ENCODE data around the gene ELF3. TPM values are rescaled to one million over a fixed set of nuclear protein-coding genes. Genes with fewer than 3 reads are reported as not detected.
"Not testable (repeated sequence)": the region's sequence is repeated elsewhere in the genome, so short reads cannot be mapped to it uniquely, and the experiment has no call there.

ELF3 gene
- total RNA-seq, 1 donor from 2014 or later, result 4.8 TPM

GRCh38 chr1:202016811-202017748, 6.7 kb downstream of the ELF3 start:
- peaks cover 10% of the 10 kb centered on the region for H3K27me3 Mint-ChIP-seq
- no peak overlapping the region for H3K4me3 Mint-ChIP-seq
- no peak overlapping the region for H3K27ac Mint-ChIP-seq
- DNase-seq (no peak), ATAC-seq (ENCODE audit: low read depth) (no peak)
- H3K9me3 Mint-ChIP-seq, result no peaks in the 10 kb centered on the region
- TF ChIP-seq, protein P1, sequence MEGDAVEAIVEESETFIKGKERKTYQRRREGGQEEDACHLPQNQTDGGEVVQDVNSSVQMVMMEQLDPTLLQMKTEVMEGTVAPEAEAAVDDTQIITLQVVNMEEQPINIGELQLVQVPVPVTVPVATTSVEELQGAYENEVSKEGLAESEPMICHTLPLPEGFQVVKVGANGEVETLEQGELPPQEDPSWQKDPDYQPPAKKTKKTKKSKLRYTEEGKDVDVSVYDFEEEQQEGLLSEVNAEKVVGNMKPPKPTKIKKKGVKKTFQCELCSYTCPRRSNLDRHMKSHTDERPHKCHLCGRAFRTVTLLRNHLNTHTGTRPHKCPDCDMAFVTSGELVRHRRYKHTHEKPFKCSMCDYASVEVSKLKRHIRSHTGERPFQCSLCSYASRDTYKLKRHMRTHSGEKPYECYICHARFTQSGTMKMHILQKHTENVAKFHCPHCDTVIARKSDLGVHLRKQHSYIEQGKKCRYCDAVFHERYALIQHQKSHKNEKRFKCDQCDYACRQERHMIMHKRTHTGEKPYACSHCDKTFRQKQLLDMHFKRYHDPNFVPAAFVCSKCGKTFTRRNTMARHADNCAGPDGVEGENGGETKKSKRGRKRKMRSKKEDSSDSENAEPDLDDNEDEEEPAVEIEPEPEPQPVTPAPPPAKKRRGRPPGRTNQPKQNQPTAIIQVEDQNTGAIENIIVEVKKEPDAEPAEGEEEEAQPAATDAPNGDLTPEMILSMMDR (IDR thresholded peaks at IDR 0.05), result no peak
- ChIA-PET POLR2A (no interaction called here), CTCF (interaction anchor here (1.1 kb wide), 1 partner anchor 10 kb away, joined by 3 read pairs; no protein-coding TSS in a partner anchor)
- intact Hi-C loops (cut with micrococcal nuclease), result no loop called here
- H3K4me1 Mint-ChIP-seq, result no peaks in the 10 kb centered on the region
- H3K36me3 Mint-ChIP-seq (ENCODE audit: low read depth), result no peaks in the 10 kb centered on the region

GRCh38 chr1:202017749-202018467, 7.5 kb downstream of the ELF3 start:
- POLR2A ChIA-PET, result no interaction called here
- ATAC-seq (ENCODE audit: low read depth) (no peak), DNase-seq (no peak)
- Mint-ChIP-seq H3K36me3 (ENCODE audit: low read depth) (no peaks in the 10 kb centered on the region), H3K27me3 (peaks cover 10% of the 10 kb centered on the region), H3K4me3 (no peak overlapping the region), H3K4me1 (no peaks in the 10 kb centered on the region), H3K27ac (no peak overlapping the region), H3K9me3 (no peaks in the 10 kb centered on the region)
- CTCF ChIA-PET, result no interaction called here
- TF ChIP-seq, protein P1 (IDR thresholded peaks at IDR 0.05), result no peak
- intact Hi-C loops (cut with micrococcal nuclease), result no loop called here

GRCh38 chr1:202018468-202019234, 8.3 kb downstream of the ELF3 start:
- peaks cover 10% of the 10 kb centered on the region for H3K27me3 Mint-ChIP-seq
- H3K9me3 Mint-ChIP-seq, result no peaks in the 10 kb centered on the region
- no peak for DNase-seq
- ChIA-PET CTCF (no interaction called here), POLR2A (no interaction called here)
- no peak overlapping the region for H3K4me3 Mint-ChIP-seq
- intact Hi-C loops (cut with micrococcal nuclease), result no loop called here
- H3K36me3 Mint-ChIP-seq (ENCODE audit: low read depth), result no peaks in the 10 kb centered on the region
- no peaks in the 10 kb centered on the region for H3K4me1 Mint-ChIP-seq
- TF ChIP-seq, protein P1 (IDR thresholded peaks at IDR 0.05), result no peak
- no peak overlapping the region for H3K27ac Mint-ChIP-seq
- ATAC-seq (ENCODE audit: low read depth), result no peak

- DNase-seq; H3K36me3 Mint-ChIP-seq (ENCODE audit: low read depth); H3K27ac Mint-ChIP-seq; H3K27me3 Mint-ChIP-seq; H3K4me1 Mint-ChIP-seq; POLR2A ChIA-PET; H3K9me3 Mint-ChIP-seq; H3K4me3 Mint-ChIP-seq; intact Hi-C loops (cut with micrococcal nuclease); CTCF ChIA-PET; ATAC-seq (ENCODE audit: low read depth): not testable (repeated sequence)
Measured at GRCh38 chr1:202019235-202019558, 8.8 kb downstream of the ELF3 start.

DNA sequence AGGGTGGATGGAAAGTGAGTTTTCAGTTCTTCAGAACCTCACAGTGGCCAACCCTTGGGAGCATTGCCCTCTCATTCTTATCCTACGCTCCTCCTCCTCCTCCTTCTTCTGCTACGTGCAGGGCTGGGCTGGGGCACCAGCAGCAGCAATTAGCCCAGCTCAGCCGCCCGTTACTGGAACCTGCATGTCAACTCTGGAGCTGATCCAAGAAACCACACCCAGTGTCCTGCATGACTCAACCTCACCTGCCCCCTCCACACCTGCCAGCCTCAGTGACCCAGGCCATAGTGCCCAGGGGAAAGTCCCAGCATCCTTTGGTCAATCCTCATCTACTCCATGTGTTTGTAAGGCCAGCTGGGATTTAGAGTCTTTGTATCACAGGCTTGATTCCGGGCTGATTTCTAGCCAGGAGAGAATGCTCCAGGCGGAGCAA, 12.6 kb downstream of the ELF3 start:
- ChIA-PET CTCF (no interaction called here), POLR2A (no interaction called here)
- Mint-ChIP-seq H3K9me3 (no peaks in the 10 kb centered on the region), H3K4me3 (no peak overlapping the region), H3K27me3 (peaks cover 8% of the 10 kb centered on the region), H3K36me3 (ENCODE audit: low read depth) (no peaks in the 10 kb centered on the region), H3K27ac (no peak overlapping the region), H3K4me1 (no peaks in the 10 kb centered on the region)
- intact Hi-C loops (cut with micrococcal nuclease), result no loop called here
- no peak for ATAC-seq (ENCODE audit: low read depth)
- DNase-seq, result no peak
- TF ChIP-seq, protein P1 (IDR thresholded peaks at IDR 0.05), result no peak
